HFF-Myc (cell line): ENCODE data around the gene RNF168.
"Not testable (repeated sequence)": the region's sequence is repeated elsewhere in the genome, so short reads cannot be mapped to it uniquely, and the experiment has no call there.

Source experiments
- DNase-seq: peaks from one replicate; pipeline ENCODE4 v3.0.0-alpha.2; 2011; ENCODE audit warnings: low read depth; ENCODE audit errors: extremely low read depth
- H3K4me3 ChIP-seq: replicated peaks from 2 replicates; pipeline ENCODE4 v1.5.1; 2011; ENCODE audit warnings: low read depth, mild to moderate bottlenecking, control low read depth, low read length
- TF ChIP-seq, protein P1 (sequence below): IDR thresholded peaks from 2 replicates; pipeline ENCODE4 v1.5.1; 2012; ENCODE audit warnings: mild to moderate bottlenecking, low read depth, low read length, control low read depth; ENCODE audit errors: missing control alignments

Gene RNF168

DNA sequence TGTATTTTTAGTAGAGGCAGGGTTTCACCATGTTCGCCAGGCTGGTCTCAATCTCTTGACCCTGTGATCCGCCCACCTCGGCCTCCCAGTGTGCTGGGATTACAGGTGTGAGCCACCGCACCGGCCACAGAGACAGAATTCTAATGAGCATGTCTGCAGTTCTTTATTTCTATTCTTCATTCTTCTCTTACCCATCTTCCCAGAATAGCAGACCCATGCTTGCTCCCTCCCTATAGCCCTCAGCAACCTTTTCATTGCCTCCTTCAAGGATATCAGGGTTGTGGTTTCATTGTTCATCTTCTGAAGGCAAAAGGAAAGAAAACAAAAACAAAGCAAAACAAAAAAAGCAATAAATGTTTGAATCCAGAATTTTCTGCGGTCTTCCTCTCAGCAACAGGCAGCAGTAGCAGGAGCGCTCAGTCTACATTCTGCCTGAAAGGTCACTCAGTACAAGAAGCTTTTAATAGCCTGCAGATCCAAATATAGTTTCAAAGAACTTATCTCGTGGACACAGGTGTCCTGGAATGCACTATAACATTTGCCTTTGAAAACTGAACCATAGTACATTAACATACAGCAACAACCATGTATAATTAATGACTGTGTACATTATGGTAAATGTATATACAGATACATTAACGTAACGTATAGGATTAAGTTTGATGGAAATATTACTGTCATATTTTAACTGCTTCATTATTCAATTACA is 11.5 kb upstream of the RNF168 start, which contains the start of gene SMCO1:
TSS of gene SMCO1 (minus strand) at position 434 of the 709 bp plus-strand sequence. CDS start at position 297, 137 bp downstream.
- no peak within 1 kb of the TSS for H3K4me3 ChIP-seq
- DNase-seq: no peak
- TF ChIP-seq, protein P1, sequence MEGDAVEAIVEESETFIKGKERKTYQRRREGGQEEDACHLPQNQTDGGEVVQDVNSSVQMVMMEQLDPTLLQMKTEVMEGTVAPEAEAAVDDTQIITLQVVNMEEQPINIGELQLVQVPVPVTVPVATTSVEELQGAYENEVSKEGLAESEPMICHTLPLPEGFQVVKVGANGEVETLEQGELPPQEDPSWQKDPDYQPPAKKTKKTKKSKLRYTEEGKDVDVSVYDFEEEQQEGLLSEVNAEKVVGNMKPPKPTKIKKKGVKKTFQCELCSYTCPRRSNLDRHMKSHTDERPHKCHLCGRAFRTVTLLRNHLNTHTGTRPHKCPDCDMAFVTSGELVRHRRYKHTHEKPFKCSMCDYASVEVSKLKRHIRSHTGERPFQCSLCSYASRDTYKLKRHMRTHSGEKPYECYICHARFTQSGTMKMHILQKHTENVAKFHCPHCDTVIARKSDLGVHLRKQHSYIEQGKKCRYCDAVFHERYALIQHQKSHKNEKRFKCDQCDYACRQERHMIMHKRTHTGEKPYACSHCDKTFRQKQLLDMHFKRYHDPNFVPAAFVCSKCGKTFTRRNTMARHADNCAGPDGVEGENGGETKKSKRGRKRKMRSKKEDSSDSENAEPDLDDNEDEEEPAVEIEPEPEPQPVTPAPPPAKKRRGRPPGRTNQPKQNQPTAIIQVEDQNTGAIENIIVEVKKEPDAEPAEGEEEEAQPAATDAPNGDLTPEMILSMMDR: no peak

DNA sequence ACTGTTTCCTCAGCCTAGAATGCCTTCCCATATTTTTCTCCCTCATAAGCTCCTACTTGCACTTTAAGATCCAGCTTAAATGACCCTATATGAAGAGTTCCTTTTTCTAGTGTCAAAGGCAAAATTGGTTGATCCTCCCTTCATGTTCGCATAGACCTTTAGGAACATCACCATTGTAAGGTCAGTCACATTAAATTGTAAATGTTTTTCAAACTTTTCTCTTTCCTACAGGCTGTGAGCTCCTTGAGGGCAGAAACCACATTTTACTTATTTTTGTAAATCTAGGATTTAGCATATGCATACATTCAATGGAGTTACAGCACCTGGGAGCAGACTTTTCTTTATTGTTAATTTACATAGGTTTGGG is 10.8 kb upstream of the RNF168 start:
- no peak for DNase-seq
- H3K4me3 ChIP-seq: no peak overlapping the region
- TF ChIP-seq, protein P1: no peak

DNA sequence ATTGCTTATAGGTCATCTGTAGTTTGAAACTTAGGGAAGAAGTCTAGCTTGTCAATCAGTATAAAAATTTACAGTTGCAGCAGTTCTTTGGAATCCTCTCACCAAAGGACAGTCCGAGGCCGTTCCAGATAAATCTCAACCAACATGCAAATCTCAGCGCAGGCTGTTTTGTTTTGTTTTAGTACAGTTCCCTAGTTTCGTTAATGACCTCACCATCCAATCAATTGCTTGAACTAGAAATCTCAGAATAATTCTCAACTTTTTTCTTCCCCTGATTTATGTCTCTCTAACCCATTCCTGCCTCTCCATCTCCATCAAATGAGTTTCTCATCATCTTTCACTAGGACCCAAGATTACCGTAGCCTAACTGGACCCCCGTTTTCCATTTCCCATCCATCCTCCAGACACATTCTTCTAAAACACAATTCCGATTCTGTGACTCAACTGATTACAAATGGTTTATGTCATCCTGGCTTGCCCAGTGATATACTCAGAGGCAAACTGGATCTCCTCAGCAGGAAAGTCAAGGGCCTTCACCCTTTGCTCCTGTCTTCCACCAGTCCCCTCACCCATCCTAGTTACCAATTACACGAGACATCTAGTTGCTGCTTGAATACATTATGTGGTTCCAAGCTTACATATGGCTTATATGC is 10.3 kb upstream of the RNF168 start:
- no peak for DNase-seq
- TF ChIP-seq, protein P1: no peak
- H3K4me3 ChIP-seq: no peak overlapping the region

DNA sequence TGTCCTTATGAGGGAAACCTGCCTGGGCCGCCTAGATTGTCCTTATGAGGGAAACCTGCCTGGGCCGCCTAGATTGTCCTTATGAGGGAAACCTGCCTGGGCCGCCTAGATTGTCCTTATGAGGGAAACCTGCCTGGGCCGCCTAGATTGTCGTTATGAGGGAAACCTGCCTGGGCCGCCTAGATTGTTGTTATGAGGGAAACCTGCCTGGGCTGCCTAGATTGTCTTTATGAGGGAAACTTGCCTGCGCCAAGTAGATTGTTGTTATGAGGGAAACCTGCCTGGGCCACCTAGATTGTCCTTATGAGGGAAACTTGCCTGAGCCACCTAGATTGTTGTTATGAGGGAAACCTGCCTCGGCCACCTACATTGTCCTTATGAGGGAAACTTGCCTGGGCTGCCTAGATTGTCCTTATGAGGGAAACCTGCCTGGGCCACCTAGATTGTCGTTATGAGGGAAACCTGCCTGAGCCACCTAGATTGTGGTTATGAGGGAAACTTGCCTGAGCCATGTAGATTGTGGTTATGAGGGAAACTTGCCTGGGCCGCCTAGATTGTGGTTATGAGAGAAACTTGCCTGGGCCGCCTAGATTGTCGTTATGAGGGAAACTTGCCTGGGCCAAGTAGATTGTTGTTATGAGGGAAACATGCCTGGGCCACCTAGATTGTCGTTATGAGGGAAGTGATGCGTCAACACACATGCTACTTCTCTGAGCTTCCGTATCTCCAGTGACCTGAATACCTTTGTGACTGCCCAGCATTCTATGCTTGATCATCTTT is 8.3 kb upstream of the RNF168 start:
- H3K4me3 ChIP-seq, DNase-seq: not testable (repeated sequence)

DNA sequence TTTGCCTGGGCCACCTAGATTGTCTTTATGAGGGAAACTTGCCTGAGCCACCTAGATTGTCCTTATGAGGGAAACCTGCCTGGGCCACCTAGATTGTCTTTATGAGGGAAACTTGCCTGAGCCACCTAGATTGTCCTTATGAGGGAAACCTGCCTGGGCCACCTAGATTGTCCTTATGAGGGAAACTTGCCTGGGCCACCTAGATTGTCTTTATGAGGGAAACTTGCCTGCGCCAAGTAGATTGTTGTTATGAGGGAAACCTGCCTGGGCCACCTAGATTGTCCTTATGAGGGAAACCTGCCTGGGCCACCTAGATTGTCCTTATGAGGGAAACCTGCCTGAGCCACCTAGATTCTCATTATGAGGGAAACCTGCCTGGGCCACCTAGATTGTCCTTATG is 7.5 kb upstream of the RNF168 start:
- DNase-seq, H3K4me3 ChIP-seq: not testable (repeated sequence)

DNA sequence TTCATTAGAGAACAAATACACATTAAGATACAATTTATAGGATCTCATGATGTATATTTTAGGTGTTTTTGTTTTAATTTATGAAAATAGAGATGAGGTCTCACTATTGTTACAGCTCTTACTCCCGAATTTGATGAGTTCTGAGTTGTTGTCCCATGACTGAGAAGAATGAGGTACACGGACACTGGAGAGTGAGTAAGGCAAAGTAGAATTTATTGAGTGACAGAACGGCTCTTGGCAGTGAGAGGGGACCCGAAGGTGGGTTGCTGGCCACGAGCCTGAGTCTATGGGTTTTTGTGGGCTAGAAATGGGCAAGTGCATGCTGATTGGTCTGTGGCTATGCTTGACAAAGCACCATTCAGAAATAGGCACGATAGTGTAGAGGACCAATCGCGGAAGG is 3.1 kb upstream of the RNF168 start:
- no peak for DNase-seq
- TF ChIP-seq, protein P1: no peak
- no peak overlapping the region for H3K4me3 ChIP-seq

DNA sequence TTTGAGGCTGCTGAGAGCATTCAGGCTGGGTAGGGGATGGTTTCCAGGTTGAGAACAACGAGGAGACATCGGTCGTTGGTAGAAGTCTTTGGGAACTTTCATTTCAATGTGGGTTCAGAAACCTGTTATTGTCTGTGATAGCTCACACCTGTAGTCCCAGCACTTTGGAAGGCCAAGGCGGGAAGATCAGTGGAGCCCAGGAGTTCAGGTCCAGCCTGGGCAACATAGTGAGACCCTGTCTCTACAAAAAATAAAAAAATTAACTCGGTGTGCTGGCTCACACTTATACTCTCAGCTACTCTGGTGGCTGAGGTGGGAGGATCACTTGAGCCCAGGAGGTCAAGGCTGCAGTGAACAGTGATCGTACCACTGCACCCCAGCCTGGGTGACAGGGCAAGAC is 988 bp upstream of the RNF168 start:
- H3K4me3 ChIP-seq: no peak overlapping the region
- DNase-seq: no peak
- TF ChIP-seq, protein P1: no peak

DNA sequence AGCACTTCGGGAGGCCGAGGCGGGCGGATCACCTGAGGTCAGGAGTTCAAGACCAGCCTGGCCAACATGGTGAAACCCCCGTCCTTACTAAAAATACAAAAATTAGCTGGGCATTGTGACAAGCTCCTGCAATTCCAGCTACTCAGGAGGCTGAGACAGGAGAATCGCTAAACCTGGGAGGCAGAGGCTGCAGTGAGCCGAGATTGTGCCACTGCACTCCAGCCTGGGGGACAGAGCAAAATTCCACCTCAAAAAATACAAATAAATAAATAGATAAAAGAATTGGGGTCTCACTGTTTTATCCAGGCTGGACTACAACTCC is 470 bp upstream of the RNF168 start:
- not testable (repeated sequence) for DNase-seq
- peak overlapping the region; percentile 99 for H3K4me3 ChIP-seq
